HEK293 (cell line): ENCODE data around the gene KCNAB1.

Source experiments
- CTCF ChIA-PET: fragments of 350-600 bp; formaldehyde crosslinking; extraction: SDS; loops from one replicate; lab custom pipeline; 2021; ENCODE audit warnings: antibody characterized with exemption; lab: Yijun Ruan, JAX
- POLR2A ChIA-PET: fragments of 300-600 bp; formaldehyde crosslinking; extraction: SDS; loops from one replicate; lab custom pipeline; 2020; ENCODE audit warnings: antibody characterized with exemption, inconsistent platforms; lab: Yijun Ruan, JAX
- H3K27ac ChIP-seq: fragments of 200-500 bp; sonication (Bioruptor generic); 2 replicates; pipeline ENCODE4 v1.5.1; 2014; ENCODE audit warnings: low read depth, low read length, control low read depth, inconsistent platforms; ENCODE audit errors: extremely low read depth
- H3K36me3 ChIP-seq, 2 experiments: fragments of 200-500 bp in 1 of 2; sonication (Bioruptor generic) in 1 of 2; 1 replicate in 1 of 2; 2 replicates in 1 of 2; pipeline ENCODE4 v1.5.1; 2014 to 2017; ENCODE audit warnings: inconsistent platforms in 2 of 2, low read length in 2 of 2; ENCODE audit not compliant: control insufficient read depth in 2 of 2, insufficient read depth in 1 of 2
- H3K4me1 ChIP-seq: fragments of 200-500 bp; sonication (Bioruptor generic); 2 replicates; pipeline ENCODE4 v1.5.1; 2014; ENCODE audit warnings: mild to moderate bottlenecking, low read length, inconsistent platforms; ENCODE audit not compliant: control insufficient read depth, insufficient read depth
- H3K4me3 ChIP-seq: 2 replicates; pipeline ENCODE4 v1.5.1; 2011; ENCODE audit warnings: low read depth, mild to moderate bottlenecking, control low read depth, low read length, moderate library complexity
- H3K9me3 ChIP-seq: fragments of 200-500 bp; sonication (Bioruptor generic); 2 replicates; pipeline ENCODE4 v1.5.1; 2014; ENCODE audit warnings: low read depth, low read length, inconsistent platforms; ENCODE audit not compliant: control insufficient read depth, insufficient read depth
- RBAK ChIP-seq: fragments of 450-650 bp; formaldehyde crosslinking; IDR thresholded peaks from 2 replicates; pipeline ENCODE4 v1.5.1; 2016; ENCODE audit warnings: missing biosample characterization, missing genetic modification characterization
- SETDB1 ChIP-seq: IDR thresholded peaks from one replicate; pipeline ENCODE4 v1.6.1; 2017; ENCODE audit warnings: mild to moderate bottlenecking, low read length, moderate library complexity, mixed read lengths; ENCODE audit not compliant: insufficient read length
- SP3 ChIP-seq: fragments of 450-650 bp; formaldehyde crosslinking; IDR thresholded peaks from 2 replicates; pipeline ENCODE4 v1.5.1; 2016; ENCODE audit warnings: missing biosample characterization, missing genetic modification characterization
- TCF7L2 ChIP-seq: IDR thresholded peaks from 2 replicates; pipeline ENCODE4 v1.6.1; 2011; ENCODE audit warnings: low read depth, mild to moderate bottlenecking, inconsistent platforms, low read length, moderate library complexity, borderline replicate concordance
- WT1 ChIP-seq: fragments of 450-650 bp; formaldehyde crosslinking; IDR thresholded peaks from 2 replicates; pipeline ENCODE4 v1.5.1; 2016; ENCODE audit warnings: missing biosample characterization, missing genetic modification characterization
- ZFP3 ChIP-seq: fragments of 450-650 bp; formaldehyde crosslinking; IDR thresholded peaks from 2 replicates; pipeline ENCODE4 v1.5.1; 2016; ENCODE audit warnings: low read depth, missing biosample characterization, missing genetic modification characterization
- ZNF10 ChIP-seq: fragments of 450-650 bp; formaldehyde crosslinking; IDR thresholded peaks from 2 replicates; pipeline ENCODE4 v1.5.1; 2017; ENCODE audit warnings: missing biosample characterization, missing genetic modification characterization
- ZNF19 ChIP-seq: fragments of 450-650 bp; formaldehyde crosslinking; IDR thresholded peaks from 2 replicates; pipeline ENCODE4; 2016; ENCODE audit warnings: missing biosample characterization, missing genetic modification characterization, low read depth
- ZNF292 ChIP-seq: fragments of 450-650 bp; formaldehyde crosslinking; IDR thresholded peaks from 2 replicates; pipeline ENCODE4 v1.5.1; 2016; ENCODE audit warnings: low read depth, missing biosample characterization, missing genetic modification characterization, borderline replicate concordance
- ZNF544 ChIP-seq: fragments of 450-650 bp; formaldehyde crosslinking; IDR thresholded peaks from 2 replicates; pipeline ENCODE4 v1.5.0; 2017; ENCODE audit warnings: missing biosample characterization, missing genetic modification characterization
- ZNF623 ChIP-seq: fragments of 450-650 bp; formaldehyde crosslinking; IDR thresholded peaks from 2 replicates; pipeline ENCODE4 v1.5.1; 2016; ENCODE audit warnings: missing biosample characterization, missing genetic modification characterization
- ZNF747 ChIP-seq: fragments of 450-650 bp; formaldehyde crosslinking; IDR thresholded peaks from 2 replicates; pipeline ENCODE4 v1.5.1; 2016; ENCODE audit warnings: missing biosample characterization, missing genetic modification characterization
- ZSCAN16 ChIP-seq: fragments of 450-650 bp; formaldehyde crosslinking; IDR thresholded peaks from 2 replicates; pipeline ENCODE4 v1.5.1; 2016; ENCODE audit warnings: missing biosample characterization, missing genetic modification characterization
- TF ChIP-seq, protein P1 (sequence below): fragments of 450-650 bp; formaldehyde crosslinking; IDR thresholded peaks from 2 replicates; pipeline ENCODE4 v1.5.1; 2016; ENCODE audit warnings: missing biosample characterization, missing genetic modification characterization
- TF ChIP-seq, protein P2 (sequence below): fragments of 450-650 bp; formaldehyde crosslinking; IDR thresholded peaks from 2 replicates; pipeline ENCODE4 v1.5.1; 2017; ENCODE audit warnings: missing biosample characterization, missing genetic modification characterization
- TF ChIP-seq, protein P3 (sequence below): fragments of 450-650 bp; formaldehyde crosslinking; IDR thresholded peaks from 2 replicates; pipeline ENCODE4 v1.5.1; 2016; ENCODE audit warnings: missing biosample characterization, missing genetic modification characterization
- TF ChIP-seq, protein P4 (sequence below): fragments of 450-650 bp; formaldehyde crosslinking; conservative IDR thresholded peaks from 2 replicates; pipeline ENCODE4 v1.5.1; 2016; ENCODE audit warnings: low read depth, missing biosample characterization, missing genetic modification characterization
- TF ChIP-seq, protein P5 (sequence below): fragments of 450-650 bp; formaldehyde crosslinking; IDR thresholded peaks from 2 replicates; pipeline ENCODE4 v1.5.1; 2017; ENCODE audit warnings: missing biosample characterization, mild to moderate bottlenecking, missing genetic modification characterization, moderate library complexity

KCNAB1 gene

DNA sequence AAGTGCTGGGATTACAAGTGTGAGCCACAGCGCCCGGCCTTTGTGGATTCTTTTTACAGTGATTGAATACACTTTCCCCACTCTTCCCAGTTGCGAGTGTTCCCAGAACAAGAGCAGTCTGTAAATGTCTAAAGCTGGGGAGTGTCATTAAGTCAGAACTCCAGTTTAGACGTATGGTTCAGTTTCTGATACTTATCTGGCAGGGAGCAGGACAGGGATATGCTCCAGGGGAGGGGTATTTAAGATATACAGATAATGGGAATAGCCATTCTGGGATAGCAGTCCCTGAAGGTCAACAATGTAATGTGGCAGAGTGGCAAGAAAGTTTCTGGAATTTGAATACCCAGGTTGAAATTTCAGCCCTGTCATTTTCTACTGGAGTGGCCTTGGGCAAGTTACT is 270.5 kb downstream of the KCNAB1 start (continued):
- TF ChIP-seq, protein P1, sequence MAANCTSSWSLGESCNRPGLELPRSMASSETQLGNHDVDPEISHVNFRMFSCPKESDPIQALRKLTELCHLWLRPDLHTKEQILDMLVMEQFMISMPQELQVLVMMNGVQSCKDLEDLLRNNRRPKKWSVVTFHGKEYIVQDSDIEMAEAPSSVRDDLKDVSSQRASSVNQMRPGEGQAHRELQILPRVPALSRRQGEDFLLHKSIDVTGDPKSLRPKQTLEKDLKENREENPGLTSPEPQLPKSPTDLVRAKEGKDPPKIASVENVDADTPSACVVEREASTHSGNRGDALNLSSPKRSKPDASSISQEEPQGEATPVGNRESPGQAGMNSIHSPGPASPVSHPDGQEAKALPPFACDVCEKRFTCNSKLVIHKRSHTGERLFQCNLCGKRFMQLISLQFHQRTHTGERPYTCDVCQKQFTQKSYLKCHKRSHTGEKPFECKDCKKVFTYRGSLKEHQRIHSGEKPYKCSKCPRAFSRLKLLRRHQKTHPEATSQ (tag by site-specific recombination), result no peak

DNA sequence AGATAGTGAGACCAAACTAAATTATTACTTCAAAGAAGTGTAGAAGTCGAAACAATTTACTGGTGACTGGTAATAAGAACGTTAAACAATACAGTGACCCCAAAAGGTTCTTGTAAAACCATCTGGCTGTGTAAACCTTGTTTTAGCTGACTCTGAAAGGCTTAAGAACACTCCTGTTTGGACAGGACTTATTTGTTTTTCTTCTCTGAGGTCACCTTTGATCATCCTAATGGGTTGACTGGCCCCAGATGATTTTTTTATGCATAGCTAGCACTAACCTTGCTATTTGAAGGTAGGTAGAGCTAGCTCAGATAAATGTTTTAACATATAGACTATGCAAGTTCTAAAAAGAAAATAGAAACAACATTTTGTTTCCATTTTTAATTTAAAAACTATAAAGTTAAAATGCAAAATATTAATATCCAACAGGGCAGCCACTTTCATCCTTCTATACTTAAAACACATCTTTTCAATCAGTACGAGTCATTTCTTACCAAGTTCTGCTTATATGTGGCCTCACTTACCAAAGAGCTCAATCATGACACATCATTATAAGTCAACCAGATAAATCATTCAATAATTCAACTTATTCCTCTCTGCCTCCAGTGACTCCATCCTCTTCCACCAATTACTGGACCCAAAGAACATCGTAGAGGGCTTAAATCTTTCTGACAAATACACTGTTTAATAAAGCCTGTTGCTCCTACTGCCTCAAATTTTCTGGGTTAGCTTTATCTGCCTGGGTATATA is 275.8 kb downstream of the KCNAB1 start:
- ChIA-PET CTCF (interaction anchor here (1.4 kb wide), 1 partner anchor 244 kb away, joined by 5 read pairs; no protein-coding TSS in a partner anchor), POLR2A (no interaction called here)

DNA sequence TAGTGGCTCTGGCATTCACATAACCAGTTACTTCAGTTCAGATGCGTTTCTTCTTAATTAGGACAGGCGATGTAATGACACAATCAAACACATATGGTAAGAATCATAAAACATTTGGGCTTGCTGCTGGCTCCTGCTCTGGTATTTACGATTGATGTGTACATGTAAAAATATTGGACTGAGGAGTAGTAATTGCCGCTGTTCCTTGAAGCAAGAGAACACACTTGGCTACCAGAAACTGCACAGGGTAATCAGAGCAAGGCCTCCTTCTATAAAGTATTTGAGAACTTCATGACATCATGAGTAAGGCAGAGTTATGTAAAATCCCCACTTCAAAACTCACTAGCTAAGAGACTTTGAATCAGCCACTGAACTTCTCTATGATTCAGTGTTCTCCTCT is 276.5 kb downstream of the KCNAB1 start:
- POLR2A ChIA-PET, result no interaction called here

More for the DNA sequence above, 275.8 kb downstream of the KCNAB1 start:
- no peak overlapping the region for H3K27ac ChIP-seq
- no peaks in the 10 kb centered on the region for H3K9me3 ChIP-seq
- H3K4me1 ChIP-seq, result no peaks in the 10 kb centered on the region; the same call in 1 of the 2 replicates
- H3K4me3 ChIP-seq, result no peak overlapping the region
- no peaks in the 10 kb centered on the region for H3K36me3 ChIP-seq
- TF ChIP-seq TCF7L2, result peak; percentile 88
- no peak for TF ChIP-seq SETDB1

DNA sequence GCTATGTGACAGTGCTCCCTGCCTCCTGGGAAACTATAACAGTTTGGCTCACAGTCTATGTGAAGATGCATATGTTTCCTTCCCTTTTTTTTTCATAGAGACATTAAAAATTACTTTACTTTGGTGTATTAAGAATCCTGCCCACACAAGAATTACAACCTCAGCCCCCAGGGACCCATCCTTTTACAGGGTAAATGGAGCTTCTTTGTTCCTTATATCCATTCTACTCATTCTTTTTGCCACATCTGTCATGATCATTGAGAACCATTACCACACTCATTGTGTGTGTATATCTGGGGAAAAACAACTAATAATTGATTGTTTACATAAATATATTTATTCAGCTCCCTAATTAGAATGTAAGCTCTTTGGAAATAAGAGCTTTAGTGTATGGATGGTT is 277.2 kb downstream of the KCNAB1 start:
- Histone ChIP-seq H3K4me3 (no peak overlapping the region), H3K4me1 (no peaks in the 10 kb centered on the region; the same call in 1 of the 2 replicates), H3K27ac (no peak overlapping the region), H3K9me3 (no peaks in the 10 kb centered on the region), H3K36me3 (no peaks in the 10 kb centered on the region)
- POLR2A ChIA-PET, result no interaction called here
- CTCF ChIA-PET, result interaction anchor here (0.6 to 0.7 kb wide), 2 partner anchors 148 to 357 kb away, joined by 4 read pairs; no protein-coding TSS in a partner anchor
- no peak for TF ChIP-seq ZNF10 (tag by site-specific recombination)
- TF ChIP-seq, protein P2, sequence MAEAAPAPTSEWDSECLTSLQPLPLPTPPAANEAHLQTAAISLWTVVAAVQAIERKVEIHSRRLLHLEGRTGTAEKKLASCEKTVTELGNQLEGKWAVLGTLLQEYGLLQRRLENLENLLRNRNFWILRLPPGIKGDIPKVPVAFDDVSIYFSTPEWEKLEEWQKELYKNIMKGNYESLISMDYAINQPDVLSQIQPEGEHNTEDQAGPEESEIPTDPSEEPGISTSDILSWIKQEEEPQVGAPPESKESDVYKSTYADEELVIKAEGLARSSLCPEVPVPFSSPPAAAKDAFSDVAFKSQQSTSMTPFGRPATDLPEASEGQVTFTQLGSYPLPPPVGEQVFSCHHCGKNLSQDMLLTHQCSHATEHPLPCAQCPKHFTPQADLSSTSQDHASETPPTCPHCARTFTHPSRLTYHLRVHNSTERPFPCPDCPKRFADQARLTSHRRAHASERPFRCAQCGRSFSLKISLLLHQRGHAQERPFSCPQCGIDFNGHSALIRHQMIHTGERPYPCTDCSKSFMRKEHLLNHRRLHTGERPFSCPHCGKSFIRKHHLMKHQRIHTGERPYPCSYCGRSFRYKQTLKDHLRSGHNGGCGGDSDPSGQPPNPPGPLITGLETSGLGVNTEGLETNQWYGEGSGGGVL (tag by site-specific recombination), result no peak
- no peak for TF ChIP-seq WT1
- TF ChIP-seq, protein P3, sequence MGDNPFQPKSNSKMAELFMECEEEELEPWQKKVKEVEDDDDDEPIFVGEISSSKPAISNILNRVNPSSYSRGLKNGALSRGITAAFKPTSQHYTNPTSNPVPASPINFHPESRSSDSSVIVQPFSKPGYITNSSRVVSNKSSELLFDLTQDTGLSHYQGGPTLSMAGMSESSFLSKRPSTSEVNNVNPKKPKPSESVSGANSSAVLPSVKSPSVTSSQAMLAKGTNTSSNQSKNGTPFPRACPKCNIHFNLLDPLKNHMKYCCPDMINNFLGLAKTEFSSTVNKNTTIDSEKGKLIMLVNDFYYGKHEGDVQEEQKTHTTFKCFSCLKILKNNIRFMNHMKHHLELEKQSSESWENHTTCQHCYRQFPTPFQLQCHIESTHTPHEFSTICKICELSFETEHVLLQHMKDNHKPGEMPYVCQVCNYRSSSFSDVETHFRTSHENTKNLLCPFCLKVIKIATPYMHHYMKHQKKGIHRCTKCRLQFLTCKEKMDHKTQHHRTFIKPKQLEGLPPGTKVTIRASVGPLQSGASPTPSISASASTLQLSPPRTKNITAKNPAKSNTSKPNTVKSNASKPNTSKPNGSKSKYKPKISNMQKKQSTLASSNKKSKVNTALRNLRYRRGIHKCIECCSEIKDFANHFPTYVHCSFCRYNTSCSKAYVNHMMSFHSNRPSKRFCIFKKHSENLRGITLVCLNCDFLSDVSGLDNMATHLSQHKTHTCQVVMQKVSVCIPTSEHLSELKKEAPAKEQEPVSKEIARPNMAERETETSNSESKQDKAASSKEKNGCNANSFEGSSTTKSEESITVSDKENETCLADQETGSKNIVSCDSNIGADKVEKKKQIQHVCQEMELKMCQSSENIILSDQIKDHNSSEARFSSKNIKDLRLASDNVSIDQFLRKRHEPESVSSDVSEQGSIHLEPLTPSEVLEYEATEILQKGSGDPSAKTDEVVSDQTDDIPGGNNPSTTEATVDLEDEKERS, result no peak
- TF ChIP-seq ZNF544 (tag by site-specific recombination), result no peak
- TF ChIP-seq, protein P4, sequence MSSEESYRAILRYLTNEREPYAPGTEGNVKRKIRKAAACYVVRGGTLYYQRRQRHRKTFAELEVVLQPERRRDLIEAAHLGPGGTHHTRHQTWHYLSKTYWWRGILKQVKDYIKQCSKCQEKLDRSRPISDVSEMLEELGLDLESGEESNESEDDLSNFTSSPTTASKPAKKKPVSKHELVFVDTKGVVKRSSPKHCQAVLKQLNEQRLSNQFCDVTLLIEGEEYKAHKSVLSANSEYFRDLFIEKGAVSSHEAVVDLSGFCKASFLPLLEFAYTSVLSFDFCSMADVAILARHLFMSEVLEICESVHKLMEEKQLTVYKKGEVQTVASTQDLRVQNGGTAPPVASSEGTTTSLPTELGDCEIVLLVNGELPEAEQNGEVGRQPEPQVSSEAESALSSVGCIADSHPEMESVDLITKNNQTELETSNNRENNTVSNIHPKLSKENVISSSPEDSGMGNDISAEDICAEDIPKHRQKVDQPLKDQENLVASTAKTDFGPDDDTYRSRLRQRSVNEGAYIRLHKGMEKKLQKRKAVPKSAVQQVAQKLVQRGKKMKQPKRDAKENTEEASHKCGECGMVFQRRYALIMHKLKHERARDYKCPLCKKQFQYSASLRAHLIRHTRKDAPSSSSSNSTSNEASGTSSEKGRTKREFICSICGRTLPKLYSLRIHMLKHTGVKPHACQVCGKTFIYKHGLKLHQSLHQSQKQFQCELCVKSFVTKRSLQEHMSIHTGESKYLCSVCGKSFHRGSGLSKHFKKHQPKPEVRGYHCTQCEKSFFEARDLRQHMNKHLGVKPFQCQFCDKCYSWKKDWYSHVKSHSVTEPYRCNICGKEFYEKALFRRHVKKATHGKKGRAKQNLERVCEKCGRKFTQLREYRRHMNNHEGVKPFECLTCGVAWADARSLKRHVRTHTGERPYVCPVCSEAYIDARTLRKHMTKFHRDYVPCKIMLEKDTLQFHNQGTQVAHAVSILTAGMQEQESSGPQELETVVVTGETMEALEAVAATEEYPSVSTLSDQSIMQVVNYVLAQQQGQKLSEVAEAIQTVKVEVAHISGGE, result no peak
- no peak for TF ChIP-seq ZFP3 (tag by site-specific recombination)
- no peak for TF ChIP-seq ZNF623 (tag by site-specific recombination)
- no peak for TF ChIP-seq RBAK (tag by site-specific recombination)
- TF ChIP-seq, protein P5, sequence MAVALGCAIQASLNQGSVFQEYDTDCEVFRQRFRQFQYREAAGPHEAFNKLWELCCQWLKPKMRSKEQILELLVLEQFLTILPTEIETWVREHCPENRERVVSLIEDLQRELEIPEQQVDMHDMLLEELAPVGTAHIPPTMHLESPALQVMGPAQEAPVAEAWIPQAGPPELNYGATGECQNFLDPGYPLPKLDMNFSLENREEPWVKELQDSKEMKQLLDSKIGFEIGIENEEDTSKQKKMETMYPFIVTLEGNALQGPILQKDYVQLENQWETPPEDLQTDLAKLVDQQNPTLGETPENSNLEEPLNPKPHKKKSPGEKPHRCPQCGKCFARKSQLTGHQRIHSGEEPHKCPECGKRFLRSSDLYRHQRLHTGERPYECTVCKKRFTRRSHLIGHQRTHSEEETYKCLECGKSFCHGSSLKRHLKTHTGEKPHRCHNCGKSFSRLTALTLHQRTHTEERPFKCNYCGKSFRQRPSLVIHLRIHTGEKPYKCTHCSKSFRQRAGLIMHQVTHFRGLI (tag by site-specific recombination), result no peak
- TF ChIP-seq, all 188 proteins: peak for 0

More for the DNA sequence above, 276.5 kb downstream of the KCNAB1 start:
- no peak for TF ChIP-seq ZSCAN16 (tag by site-specific recombination)
- TF ChIP-seq SP3 (tag by site-specific recombination), result no peak
- TF ChIP-seq ZNF747 (tag by site-specific recombination), result no peak
- no peak for TF ChIP-seq ZNF292 (tag by site-specific recombination)
- TF ChIP-seq ZNF19 (tag by site-specific recombination), result no peak
- H3K4me1 ChIP-seq, result no peaks in the 10 kb centered on the region; the same call in 1 of the 2 replicates
- no peaks in the 10 kb centered on the region for H3K36me3 ChIP-seq
- no peak overlapping the region for H3K27ac ChIP-seq
- CTCF ChIA-PET, result interaction anchor here (1.4 kb wide), 1 partner anchor 245 kb away, joined by 5 read pairs; no protein-coding TSS in a partner anchor
- no peaks in the 10 kb centered on the region for H3K9me3 ChIP-seq
- no peak overlapping the region for H3K4me3 ChIP-seq
